HUES6 (cell line): ENCODE measurements around the gene PRKRA.

Experiments
- H3K27ac ChIP-seq: 2 replicates; pipeline ENCODE4 v1.7.0; 2013; ENCODE audit warnings: low read depth, mild to moderate bottlenecking, low read length, inconsistent platforms
- H3K27me3 ChIP-seq: 2 replicates; pipeline ENCODE4 v1.6.1; 2013; ENCODE audit warnings: low read length; ENCODE audit not compliant: control insufficient read depth, insufficient read depth
- H3K36me3 ChIP-seq: 2 replicates; pipeline ENCODE4 v1.6.1; 2013; ENCODE audit warnings: low read length; ENCODE audit not compliant: control insufficient read depth, insufficient read depth
- H3K4me1 ChIP-seq: 2 replicates; pipeline ENCODE4 v1.6.1; 2013; ENCODE audit warnings: low read length; ENCODE audit not compliant: control insufficient read depth, insufficient read depth
- H3K4me3 ChIP-seq: 2 replicates; pipeline ENCODE4 v1.5.1; 2013; ENCODE audit warnings: low read depth, low read length
- H3K9ac ChIP-seq: one replicate; pipeline ENCODE4 v1.6.1; 2013; ENCODE audit warnings: mild to moderate bottlenecking, low read length
- H3K9me3 ChIP-seq: 2 replicates; pipeline ENCODE4 v1.6.1; 2013; ENCODE audit warnings: low read depth, low read length; ENCODE audit not compliant: control insufficient read depth, insufficient read depth

The PRKRA gene

GRCh38 chr2:178450774-178451525, at the start of gene PRKRA, which contains the start of gene PJVK:
TSS of gene PRKRA (minus strand) at chr2:178451175. CDS start at chr2:178451030, 145 bp downstream.
TSS of gene PJVK (plus strand) at chr2:178451378. CDS start at chr2:178453410, 2,032 bp downstream.
- no peaks in the 10 kb centered on the region for H3K27me3 ChIP-seq
- H3K4me1 ChIP-seq: 0 out of 2 replicates have a peak, but pooled peaks cover 3% of the 10 kb centered on the region
- no peaks in the 10 kb centered on the region for H3K9me3 ChIP-seq
- peak within 1 kb of the TSS; percentile 100 for H3K9ac ChIP-seq
- H3K36me3 ChIP-seq: peaks cover 31% of the 10 kb centered on the region
- H3K27ac ChIP-seq: peak within 1 kb of the TSS; percentile 94
- H3K4me3 ChIP-seq: peak within 1 kb of the TSS; percentile 95

DNA sequence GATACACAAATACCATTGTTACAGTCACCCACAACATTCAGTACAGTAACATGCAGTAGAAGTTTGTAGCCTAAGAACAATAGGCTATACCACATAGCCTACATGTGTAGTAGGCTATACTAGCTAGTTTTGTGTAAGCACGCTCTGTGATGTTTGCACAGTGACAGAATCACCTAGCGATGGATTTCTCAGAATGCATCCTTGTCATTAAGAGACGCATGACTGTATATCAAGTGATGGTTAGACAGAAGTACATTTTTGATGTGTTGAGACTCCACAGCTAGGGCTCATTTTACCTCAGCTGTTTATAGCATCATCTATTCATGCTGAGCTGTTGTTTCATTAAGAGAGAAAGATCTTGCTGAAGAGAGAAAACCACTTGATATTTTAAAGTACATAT, 48.7 kb upstream of the PRKRA start:
- Histone ChIP-seq H3K36me3 (peaks cover 55% of the 10 kb centered on the region), H3K27ac (no peak overlapping the region), H3K4me1 (no peaks in the 10 kb centered on the region), H3K4me3 (no peak overlapping the region), H3K9me3 (no peaks in the 10 kb centered on the region), H3K27me3 (no peaks in the 10 kb centered on the region), H3K9ac (no peak overlapping the region)

GRCh38 chr2:178498137-178498536, 47.2 kb upstream of the PRKRA start:
- no peaks in the 10 kb centered on the region for H3K4me1 ChIP-seq
- H3K27ac ChIP-seq: no peak overlapping the region
- no peak overlapping the region for H3K9ac ChIP-seq
- peaks cover 62% of the 10 kb centered on the region for H3K36me3 ChIP-seq
- H3K9me3 ChIP-seq: no peaks in the 10 kb centered on the region
- H3K27me3 ChIP-seq: no peaks in the 10 kb centered on the region
- H3K4me3 ChIP-seq: no peak overlapping the region

DNA sequence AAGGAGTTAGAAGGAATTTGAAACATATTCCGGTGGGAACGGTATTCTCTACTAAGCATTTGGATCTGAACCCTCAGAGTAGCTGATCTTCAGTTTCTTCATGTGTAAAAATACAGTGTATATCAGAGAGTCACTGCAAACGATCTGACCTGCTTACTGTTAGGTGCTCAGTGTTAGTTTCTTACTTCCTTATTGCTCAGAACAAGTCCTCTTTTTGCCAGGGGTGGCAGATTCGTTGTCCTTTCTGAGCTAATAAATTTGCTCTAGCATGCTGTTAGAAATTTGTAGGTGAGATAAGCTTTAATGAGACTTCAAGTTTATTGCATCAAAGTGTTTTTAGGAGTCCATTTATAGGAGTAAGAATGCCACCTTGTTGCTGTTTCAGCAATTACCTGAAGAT, 45.1 kb upstream of the PRKRA start:
- Histone ChIP-seq H3K4me3 (no peak overlapping the region), H3K27me3 (no peaks in the 10 kb centered on the region), H3K9me3 (no peaks in the 10 kb centered on the region), H3K27ac (no peak overlapping the region), H3K9ac (no peak overlapping the region), H3K36me3 (peaks cover 57% of the 10 kb centered on the region), H3K4me1 (no peaks in the 10 kb centered on the region)

DNA sequence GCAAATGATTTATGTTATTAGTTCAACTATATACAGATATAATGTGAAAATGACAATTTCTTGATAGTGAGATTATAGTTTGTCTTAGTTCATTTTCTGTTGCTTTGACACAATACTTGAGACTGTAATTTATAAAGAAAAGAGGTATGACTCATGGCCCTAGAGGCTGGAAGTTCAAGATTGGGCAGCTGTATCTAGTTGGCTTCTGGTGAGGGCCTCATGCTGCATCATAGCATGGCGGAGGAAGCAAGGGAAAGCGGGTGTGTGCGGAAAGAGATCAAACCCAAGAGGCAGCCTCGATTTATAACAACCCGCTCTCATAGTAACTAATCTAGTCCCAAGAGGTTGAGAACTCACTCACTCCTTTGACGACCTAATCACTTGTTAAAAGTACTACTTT, 40.6 kb upstream of the PRKRA start:
- Histone ChIP-seq H3K9ac (no peak overlapping the region), H3K27ac (no peak overlapping the region), H3K4me3 (no peak overlapping the region), H3K4me1 (no peaks in the 10 kb centered on the region), H3K9me3 (no peaks in the 10 kb centered on the region), H3K36me3 (peaks cover 36% of the 10 kb centered on the region), H3K27me3 (no peaks in the 10 kb centered on the region)

- H3K9me3 ChIP-seq: no peaks in the 10 kb centered on the region
- H3K27ac ChIP-seq: no peak overlapping the region
- H3K27me3 ChIP-seq: no peaks in the 10 kb centered on the region
- H3K4me1 ChIP-seq: peaks cover 12% of the 10 kb centered on the region
- H3K36me3 ChIP-seq: no peaks in the 10 kb centered on the region; the same call in 1 of the 2 replicates
- H3K4me3 ChIP-seq: no peak overlapping the region
- no peak overlapping the region for H3K9ac ChIP-seq
These were observed 34.4 kb upstream of the PRKRA start for GRCh38 chr2:178485356-178485755.

GRCh38 chr2:178484245-178485041, 33.5 kb upstream of the PRKRA start:
- Histone ChIP-seq H3K27ac (no peak overlapping the region), H3K9me3 (no peaks in the 10 kb centered on the region), H3K36me3 (no peaks in the 10 kb centered on the region; the same call in 1 of the 2 replicates), H3K4me3 (no peak overlapping the region), H3K9ac (no peak overlapping the region), H3K27me3 (no peaks in the 10 kb centered on the region; the same call in 1 of the 2 replicates), H3K4me1 (peaks cover 12% of the 10 kb centered on the region)

DNA sequence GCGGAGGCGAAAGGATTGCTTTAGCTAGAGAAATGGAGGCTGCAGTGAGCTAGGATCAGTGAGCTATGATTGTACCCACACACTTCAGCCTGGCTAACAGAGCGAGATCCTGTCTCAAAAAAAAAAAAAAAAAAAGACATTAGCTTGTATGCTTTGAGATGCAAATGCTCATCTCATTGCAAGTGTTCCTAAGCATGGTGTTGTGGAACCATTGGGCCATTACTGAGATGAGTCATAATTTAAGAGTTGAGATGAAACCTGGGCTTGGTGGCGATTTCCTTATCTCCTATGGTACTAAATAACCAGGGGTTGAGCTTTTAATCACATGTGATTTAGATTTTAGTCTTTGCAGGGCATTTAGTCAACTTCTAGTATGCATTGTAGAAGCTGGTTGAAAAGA, 31.5 kb upstream of the PRKRA start:
- Histone ChIP-seq H3K4me1 (peaks cover 15% of the 10 kb centered on the region), H3K27ac (no peak overlapping the region), H3K27me3 (no peaks in the 10 kb centered on the region; the same call in 1 of the 2 replicates), H3K36me3 (no peaks in the 10 kb centered on the region; the same call in 1 of the 2 replicates), H3K4me3 (peak overlapping the region; percentile 17), H3K9ac (no peak overlapping the region), H3K9me3 (no peaks in the 10 kb centered on the region)

- H3K4me1 ChIP-seq: peaks cover 15% of the 10 kb centered on the region
- peak within 1 kb of the TSS; percentile 61 for H3K9ac ChIP-seq
- no peaks in the 10 kb centered on the region for H3K9me3 ChIP-seq
- H3K4me3 ChIP-seq: peak within 1 kb of the TSS; percentile 72
- no peak within 1 kb of the TSS for H3K27ac ChIP-seq
- H3K36me3 ChIP-seq: no peaks in the 10 kb centered on the region
- H3K27me3 ChIP-seq: no peaks in the 10 kb centered on the region; the same call in 1 of the 2 replicates
These were observed 29.5 kb upstream of the PRKRA start, which contains the start of gene PLEKHA3 for GRCh38 chr2:178480227-178481181. TSS of gene PLEKHA3 (plus strand) at chr2:178480457. CDS start at chr2:178480870, 413 bp downstream.

GRCh38 chr2:178479758-178480226, 28.8 kb upstream of the PRKRA start:
- Histone ChIP-seq H3K4me3 (peak overlapping the region; percentile 72), H3K27me3 (no peaks in the 10 kb centered on the region; the same call in 1 of the 2 replicates), H3K4me1 (peaks cover 15% of the 10 kb centered on the region), H3K9me3 (no peaks in the 10 kb centered on the region), H3K9ac (no peak overlapping the region), H3K36me3 (no peaks in the 10 kb centered on the region), H3K27ac (no peak overlapping the region)
